Ectodermal cell (in vitro differentiated cells): ENCODE data around the gene KANSL1.
"Not testable (repeated sequence)": the region's sequence is repeated elsewhere in the genome, so short reads cannot be mapped to it uniquely, and the experiment has no call there.

Source experiments
- H3K27ac ChIP-seq: 2 replicates; pipeline ENCODE4 v1.7.0; 2013; ENCODE audit warnings: mild to moderate bottlenecking, low read depth, low read length; ENCODE audit not compliant: insufficient read depth, poor library complexity, severe bottlenecking
- H3K27me3 ChIP-seq: 2 replicates; pipeline ENCODE4 v1.7.0; 2013; ENCODE audit warnings: mild to moderate bottlenecking, low read length; ENCODE audit not compliant: insufficient read depth, control insufficient read depth, poor library complexity, severe bottlenecking
- H3K36me3 ChIP-seq: one replicate; pipeline ENCODE4 v1.7.0; 2013; ENCODE audit warnings: low read length; ENCODE audit not compliant: control insufficient read depth, insufficient read depth
- H3K4me1 ChIP-seq: one replicate; pipeline ENCODE4 v1.7.0; 2013; ENCODE audit warnings: low read length; ENCODE audit not compliant: control insufficient read depth, insufficient read depth
- H3K4me3 ChIP-seq: 2 replicates; pipeline ENCODE4 v1.7.0; 2013; ENCODE audit warnings: low read depth, low read length, control low read depth; ENCODE audit not compliant: insufficient read depth
- H3K9me3 ChIP-seq: 2 replicates; pipeline ENCODE4 v1.7.0; 2013; ENCODE audit warnings: mild to moderate bottlenecking, low read length, moderate library complexity; ENCODE audit not compliant: control insufficient read depth
- WGBS, 2 experiments: methylation state at CpG; one replicate each; pipeline ENCODE4 v1.1.7; 2013; ENCODE audit warnings: missing lambda C conversion rate in 2 of 2; 5-methylcytosine and 5-hydroxymethylcytosine counted together

KANSL1 gene

DNA sequence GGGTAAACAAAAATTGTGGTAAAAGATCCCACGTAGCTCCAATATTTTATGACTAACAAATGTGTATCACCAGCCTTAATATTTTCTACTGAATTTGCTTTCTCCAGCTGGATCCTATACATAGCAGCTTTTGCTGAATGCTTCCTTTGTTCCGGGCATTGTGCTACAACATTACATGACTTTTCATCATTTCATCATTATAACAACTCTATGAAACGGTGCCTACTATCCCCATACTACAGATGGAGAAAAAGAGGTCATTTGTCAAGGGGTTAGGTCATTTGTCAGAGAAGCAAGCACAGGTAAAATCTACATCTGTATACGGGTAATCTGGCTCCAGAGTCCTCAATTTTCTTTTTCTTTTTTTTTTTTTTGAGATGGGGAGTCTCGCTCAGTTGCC is 74.3 kb downstream of the KANSL1 start:
- Histone ChIP-seq H3K4me3 (no peak overlapping the region), H3K9me3 (no peaks in the 10 kb centered on the region), H3K4me1 (peaks cover 6% of the 10 kb centered on the region), H3K27me3 (no peaks in the 10 kb centered on the region), H3K27ac (peak overlapping the region; percentile 38), H3K36me3 (no peaks in the 10 kb centered on the region)
- 94 to 97% methylated on average over 5 of the region's 5 CpGs for WGBS, 2 experiments

DNA sequence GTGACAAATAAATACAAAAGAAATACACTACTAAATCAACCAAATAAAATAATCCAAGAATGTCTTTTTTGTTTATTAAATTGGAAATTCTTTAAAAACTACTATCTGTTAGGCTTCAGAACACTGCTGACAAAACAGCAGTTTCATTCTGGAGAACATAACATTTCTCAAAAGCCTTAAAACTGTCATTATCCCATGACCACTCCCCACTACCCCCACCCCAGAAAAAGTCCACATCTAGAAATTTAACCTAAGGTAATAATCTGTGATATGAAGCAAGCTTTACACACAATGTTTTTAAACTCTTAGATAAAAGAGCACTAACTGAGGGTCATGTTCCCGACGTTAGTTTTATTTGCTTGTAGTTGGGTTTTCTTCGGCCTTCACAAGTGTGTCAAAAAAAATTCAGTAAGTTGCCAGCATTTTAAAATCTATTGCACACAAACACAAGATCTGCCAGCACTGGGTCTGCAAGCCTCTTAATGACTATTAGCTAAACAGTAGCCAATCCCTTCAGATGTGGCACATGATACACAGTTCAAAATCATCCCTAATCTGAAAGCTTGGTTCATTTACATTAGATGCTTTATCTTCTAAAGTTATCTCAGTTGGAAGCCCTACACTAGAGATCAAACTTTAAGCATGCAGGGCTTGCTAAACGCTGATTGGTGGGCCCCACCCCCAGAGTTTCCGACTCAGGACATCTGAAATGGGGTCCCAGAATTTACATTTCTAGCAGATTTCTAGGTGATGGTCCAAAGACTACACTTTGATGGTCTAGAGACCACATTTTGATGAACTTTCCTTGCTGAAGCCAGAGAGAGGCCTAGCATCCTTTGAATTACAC is 75.2 kb downstream of the KANSL1 start:
- Histone ChIP-seq H3K36me3 (no peaks in the 10 kb centered on the region), H3K4me3 (no peak overlapping the region), H3K9me3 (no peaks in the 10 kb centered on the region), H3K4me1 (peaks cover 6% of the 10 kb centered on the region), H3K27me3 (no peaks in the 10 kb centered on the region), H3K27ac (no peak overlapping the region)
- WGBS, 2 experiments, result 55 to 57% methylated on average over 5 of the region's 5 CpGs

DNA sequence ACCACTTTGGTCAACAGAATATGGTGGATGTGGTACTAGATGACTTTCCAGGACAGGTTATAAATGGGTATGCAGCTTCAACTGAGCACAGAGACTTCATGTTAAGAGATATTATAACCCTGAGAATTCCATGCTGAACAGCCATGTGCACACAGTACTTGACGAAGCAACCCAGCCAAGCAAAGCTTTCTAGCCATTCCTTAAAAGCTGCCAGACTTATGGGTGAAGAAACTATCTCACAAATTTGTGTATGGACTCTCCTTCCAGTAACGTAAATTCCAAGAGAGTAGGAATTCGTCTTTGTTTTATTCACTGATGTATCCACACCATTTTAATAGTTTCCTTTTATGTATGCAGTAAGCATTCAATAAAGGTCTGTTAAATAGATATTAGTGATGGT is 76.1 kb downstream of the KANSL1 start:
- H3K36me3 ChIP-seq, result no peaks in the 10 kb centered on the region
- H3K4me3 ChIP-seq, result no peak overlapping the region
- H3K27me3 ChIP-seq, result no peaks in the 10 kb centered on the region
- H3K4me1 ChIP-seq, result peaks cover 6% of the 10 kb centered on the region
- H3K9me3 ChIP-seq, result no peaks in the 10 kb centered on the region
- no peak overlapping the region for H3K27ac ChIP-seq
- WGBS, 2 experiments, result 89 to 95% methylated on average over 3 of the region's 3 CpGs

DNA sequence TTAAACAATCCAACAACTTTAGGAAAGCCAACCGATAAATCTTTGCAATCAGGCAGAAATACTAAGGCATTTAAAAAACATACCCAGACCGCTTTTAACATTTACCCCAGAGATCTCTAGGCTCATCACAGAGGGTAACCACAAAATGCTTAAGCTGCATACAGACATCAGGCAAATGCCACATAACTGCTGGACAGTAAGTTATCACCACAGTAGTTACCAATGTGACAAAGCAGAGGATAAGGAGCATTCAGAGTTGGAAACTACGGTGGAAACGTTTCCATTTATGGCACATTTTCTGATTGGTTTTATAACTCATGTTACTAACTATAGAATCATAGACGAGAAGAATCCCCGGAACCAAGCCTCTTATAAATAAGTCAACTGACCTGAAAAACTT is 77.5 kb downstream of the KANSL1 start:
- H3K36me3 ChIP-seq, result no peaks in the 10 kb centered on the region
- H3K27me3 ChIP-seq, result no peaks in the 10 kb centered on the region
- H3K27ac ChIP-seq, result no peak overlapping the region
- no peaks in the 10 kb centered on the region for H3K9me3 ChIP-seq
- WGBS, 2 experiments, result 94 to 96% methylated on average over 6 of the region's 6 CpGs
- H3K4me1 ChIP-seq, result peaks cover 6% of the 10 kb centered on the region
- no peak overlapping the region for H3K4me3 ChIP-seq

DNA sequence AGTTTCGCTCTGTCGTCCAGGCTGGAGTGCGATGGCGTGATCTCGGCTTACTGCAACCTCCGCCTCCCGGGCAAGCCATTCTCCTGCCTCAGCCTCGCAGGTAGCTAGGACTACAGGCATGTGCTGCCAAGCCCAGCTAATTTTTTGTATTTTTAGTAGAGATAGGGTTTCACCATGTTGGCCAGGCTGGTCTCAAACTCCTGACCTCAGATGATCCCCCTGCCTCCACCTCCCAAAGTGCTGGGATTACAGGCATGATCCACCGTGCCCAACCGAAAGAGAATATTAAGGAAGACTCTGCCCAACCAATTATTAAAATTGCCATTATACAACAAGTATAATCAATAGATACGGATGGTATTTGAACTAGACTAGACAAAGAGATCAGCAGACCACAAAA is 82.0 kb downstream of the KANSL1 start:
- not testable (repeated sequence) for H3K36me3 ChIP-seq, H3K4me1 ChIP-seq, H3K27me3 ChIP-seq, H3K4me3 ChIP-seq, H3K27ac ChIP-seq, H3K9me3 ChIP-seq
- 96 to 97% methylated on average over 11 of the region's 11 CpGs for WGBS, 2 experiments

DNA sequence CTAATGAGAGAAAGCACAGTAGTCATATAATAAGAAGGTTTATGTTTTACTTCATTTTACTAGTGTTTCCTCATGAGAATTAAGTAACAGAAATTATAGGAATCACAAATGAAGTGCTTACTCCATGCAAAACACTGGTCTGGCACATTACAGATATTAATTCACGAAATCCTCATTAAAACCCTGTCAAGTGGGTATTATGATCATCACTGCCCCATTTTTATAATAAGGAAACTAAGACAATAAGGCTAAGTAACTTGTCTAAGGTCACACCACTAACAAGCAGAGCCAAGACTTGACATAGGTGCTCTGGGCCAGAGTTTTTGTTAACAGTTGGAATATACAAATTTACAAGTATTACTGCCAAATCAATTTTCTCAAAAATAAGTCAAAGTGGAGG is 83.0 kb downstream of the KANSL1 start:
- no peaks in the 10 kb centered on the region for H3K36me3 ChIP-seq
- H3K9me3 ChIP-seq, result no peaks in the 10 kb centered on the region
- peaks cover 8% of the 10 kb centered on the region for H3K4me1 ChIP-seq
- 92 to 94% methylated on average over 1 of the region's 1 CpG for WGBS, 2 experiments
- H3K4me3 ChIP-seq, result no peak overlapping the region
- no peaks in the 10 kb centered on the region for H3K27me3 ChIP-seq
- H3K27ac ChIP-seq, result no peak overlapping the region

DNA sequence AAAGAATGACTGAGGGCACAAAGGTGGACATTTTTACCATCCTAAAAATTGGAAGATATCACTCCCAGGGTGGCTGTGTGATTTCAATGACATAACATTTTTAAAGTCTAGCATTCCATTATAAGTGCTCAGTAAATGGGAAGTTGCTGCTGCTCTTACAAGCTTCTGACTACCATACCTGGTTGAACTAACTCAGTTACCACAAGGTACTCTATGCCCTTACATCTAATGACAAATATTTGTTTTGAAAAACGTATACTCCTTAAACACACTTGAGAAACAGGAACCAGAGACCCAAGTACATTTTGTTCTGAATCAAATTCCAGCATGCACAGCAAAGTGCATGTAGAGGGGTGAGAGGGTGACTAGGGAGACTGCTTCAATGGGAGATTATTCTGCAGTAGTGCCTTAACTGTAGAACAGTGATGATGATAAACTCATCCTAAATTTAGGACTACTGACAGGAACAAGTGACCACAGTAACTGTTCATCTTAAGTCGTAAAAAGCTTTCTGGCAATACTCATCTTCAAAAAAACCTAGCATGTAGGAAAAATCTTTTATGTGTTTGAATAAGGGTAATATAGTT is 83.5 kb downstream of the KANSL1 start:
- H3K36me3 ChIP-seq, result no peaks in the 10 kb centered on the region
- H3K27ac ChIP-seq, result no peak overlapping the region
- H3K27me3 ChIP-seq, result no peaks in the 10 kb centered on the region
- WGBS, 2 experiments, result 89 to 100% methylated on average over 1 to 2 of the region's 2 CpGs
- peaks cover 8% of the 10 kb centered on the region for H3K4me1 ChIP-seq
- H3K9me3 ChIP-seq, result no peaks in the 10 kb centered on the region
- no peak overlapping the region for H3K4me3 ChIP-seq

DNA sequence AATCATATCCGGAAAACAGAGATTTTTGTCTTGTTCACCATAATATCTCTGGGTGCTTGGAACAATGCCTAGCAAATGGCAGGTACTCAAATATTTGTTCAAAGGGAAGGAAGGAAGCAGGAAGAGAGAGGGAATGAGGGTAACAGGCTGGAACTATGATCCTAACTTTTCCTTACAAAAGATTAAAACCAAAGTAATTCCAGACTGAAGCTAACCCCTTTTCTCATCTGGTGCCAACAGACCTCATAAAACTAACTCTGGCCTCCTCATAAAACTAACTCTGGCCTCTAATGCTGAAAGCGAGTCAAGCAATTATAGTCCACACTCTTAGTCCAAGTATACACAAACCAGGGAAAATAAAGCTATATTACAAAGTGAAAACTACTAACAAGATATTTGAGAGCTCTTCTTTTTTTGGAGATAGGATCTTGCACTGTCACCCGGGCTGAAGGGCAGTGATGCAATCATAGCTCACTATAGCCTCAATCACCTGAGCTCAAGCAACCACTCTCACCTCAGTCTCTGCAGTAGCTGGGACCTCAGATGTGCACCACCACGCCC is 84.6 kb downstream of the KANSL1 start:
- Histone ChIP-seq H3K27ac (no peak overlapping the region), H3K9me3 (no peaks in the 10 kb centered on the region), H3K4me1 (peaks cover 8% of the 10 kb centered on the region), H3K4me3 (no peak overlapping the region), H3K27me3 (no peaks in the 10 kb centered on the region), H3K36me3 (no peaks in the 10 kb centered on the region)
- WGBS, 2 experiments, result 89 to 93% methylated on average over 4 of the region's 4 CpGs

DNA sequence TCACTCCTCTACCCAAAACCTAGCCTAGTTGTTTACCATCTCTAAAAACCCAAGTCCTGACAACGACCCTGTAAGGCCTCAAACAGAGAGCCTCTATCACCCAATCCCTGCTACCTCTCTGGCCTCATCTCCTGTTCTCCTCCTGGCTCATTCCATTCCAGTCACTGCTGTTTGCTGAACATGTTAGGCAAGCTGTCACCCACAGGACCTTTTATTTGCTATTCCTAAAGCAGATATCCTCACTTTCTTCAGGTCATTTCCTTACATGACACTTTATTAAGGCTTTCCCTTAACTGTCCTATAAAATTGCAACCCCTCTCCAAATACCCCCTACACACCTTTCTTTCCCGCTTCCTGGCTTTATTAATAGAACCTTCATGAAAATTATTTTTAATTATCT is 85.1 kb downstream of the KANSL1 start:
- no peak overlapping the region for H3K4me3 ChIP-seq
- WGBS, 2 experiments, result 72 to 79% methylated on average over 2 of the region's 2 CpGs

DNA sequence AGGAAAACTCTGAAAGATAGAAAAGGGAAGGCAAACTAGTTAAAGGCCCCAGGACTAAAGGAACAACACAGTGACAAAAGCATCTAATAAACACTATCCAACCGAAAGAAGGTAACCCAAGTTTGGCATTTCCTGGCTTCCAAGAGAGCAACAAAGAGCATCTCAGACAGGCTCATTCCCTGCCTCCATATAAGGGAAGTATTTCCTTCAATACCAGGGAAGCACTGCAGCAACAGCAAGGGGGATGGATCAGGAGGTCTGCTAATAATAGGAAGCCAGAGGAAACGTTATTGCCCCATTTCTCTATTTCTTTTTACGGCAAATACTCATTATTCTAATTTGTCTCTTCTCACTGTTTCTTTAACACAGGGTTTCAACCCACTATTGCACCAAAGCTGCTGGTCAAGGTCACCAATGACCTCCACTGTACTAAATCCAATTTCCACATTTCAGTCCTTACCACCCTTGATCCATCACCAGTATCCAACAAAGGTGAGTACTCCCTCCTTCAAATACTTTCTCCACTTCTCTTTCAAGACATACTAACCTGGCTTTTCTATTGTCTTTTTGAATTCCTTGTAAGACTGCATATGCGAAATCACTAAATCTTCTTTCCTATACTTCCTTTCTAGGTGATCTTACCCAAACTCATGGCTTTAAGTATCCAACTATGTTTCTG is 86.1 kb downstream of the KANSL1 start:
- Histone ChIP-seq H3K36me3 (no peaks in the 10 kb centered on the region), H3K4me1 (peaks cover 8% of the 10 kb centered on the region), H3K27me3 (no peaks in the 10 kb centered on the region), H3K27ac (no peak overlapping the region), H3K4me3 (no peak overlapping the region), H3K9me3 (no peaks in the 10 kb centered on the region)
- 56 to 65% methylated on average over 4 of the region's 4 CpGs for WGBS, 2 experiments

More for the DNA sequence above, 85.1 kb downstream of the KANSL1 start:
- H3K4me1 ChIP-seq, result peaks cover 8% of the 10 kb centered on the region
- H3K36me3 ChIP-seq, result no peaks in the 10 kb centered on the region
- no peaks in the 10 kb centered on the region for H3K27me3 ChIP-seq
- no peak overlapping the region for H3K27ac ChIP-seq
- H3K9me3 ChIP-seq, result no peaks in the 10 kb centered on the region
